Measurements from ENCODE around the gene GLI1.
"Not testable (repeated sequence)": the region's sequence is repeated elsewhere in the genome, so short reads cannot be mapped to it uniquely, and the experiment has no call there.

Gene GLI1

DNA sequence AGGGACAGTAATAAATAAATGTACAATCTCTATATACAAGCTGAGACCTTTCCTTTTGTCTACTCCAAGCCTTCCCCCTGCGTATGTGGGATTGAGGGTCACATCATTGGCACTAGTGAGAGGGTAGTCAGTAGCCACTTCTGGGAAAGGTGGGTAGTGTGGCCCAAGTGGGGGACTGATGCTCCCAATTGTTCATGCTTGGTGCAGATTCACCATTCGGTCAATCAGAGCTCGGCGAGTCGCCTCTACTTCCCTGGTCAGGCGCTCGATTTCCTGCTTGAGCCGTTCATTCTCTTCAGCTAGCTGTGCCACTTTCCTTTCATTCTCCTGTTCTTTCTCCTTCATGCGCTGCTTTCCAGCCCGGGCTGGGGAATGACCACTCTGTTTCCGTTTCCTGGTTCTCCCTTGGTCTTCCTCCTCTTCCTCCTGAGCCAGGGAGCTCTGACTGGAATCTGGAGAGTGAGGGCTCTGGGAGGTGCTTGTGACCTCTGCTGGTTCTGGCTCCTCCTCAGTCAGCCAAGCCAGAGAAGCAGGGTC, 57.1 kb downstream of the GLI1 start:
- no peaks in the 10 kb centered on the region for H3K9me3 ChIP-seq (ENCODE audit: control insufficient read depth, insufficient read depth, low read length)
- no peak overlapping the region for H3K9ac ChIP-seq (ENCODE audit: low read depth, low read length)
- H3K36me3 ChIP-seq (ENCODE audit: insufficient read depth, low read length): peaks cover 63% of the 10 kb centered on the region
- no peaks in the 10 kb centered on the region for H3K4me1 ChIP-seq (ENCODE audit: insufficient read depth, low read length)

DNA sequence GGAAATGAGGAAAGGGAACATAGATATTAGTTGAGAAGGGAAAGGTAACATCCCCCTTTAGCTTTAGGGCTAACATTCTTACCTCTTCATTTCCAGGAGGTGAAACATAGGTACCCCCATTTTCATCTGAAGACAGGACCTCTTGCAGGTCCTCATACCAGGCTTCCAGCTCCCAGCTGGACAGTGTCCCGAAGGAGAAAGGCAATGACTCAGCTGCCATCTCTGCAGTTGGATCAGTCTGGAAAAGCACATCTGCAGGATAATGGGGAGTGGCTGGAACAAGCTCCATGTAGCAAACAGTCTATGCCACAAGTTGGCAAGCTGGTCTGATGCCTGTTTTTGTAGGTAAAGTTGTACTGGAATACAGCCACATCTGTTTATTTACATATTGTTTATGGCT, 57.6 kb downstream of the GLI1 start:
- H3K9me3 ChIP-seq (ENCODE audit: control insufficient read depth, insufficient read depth, low read length): no peaks in the 10 kb centered on the region
- no peaks in the 10 kb centered on the region for H3K4me1 ChIP-seq (ENCODE audit: insufficient read depth, low read length)
- H3K36me3 ChIP-seq (ENCODE audit: insufficient read depth, low read length): peaks cover 58% of the 10 kb centered on the region
- H3K9ac ChIP-seq (ENCODE audit: low read depth, low read length): no peak overlapping the region

- Histone ChIP-seq H3K9ac (ENCODE audit: low read depth, low read length) (0 out of 2 replicates have a peak overlapping the region, but pooled peaks have one; percentile 5), H3K36me3 (ENCODE audit: insufficient read depth, low read length) (peaks cover 53% of the 10 kb centered on the region)
- H3K9me3 ChIP-seq (ENCODE audit: control insufficient read depth, insufficient read depth, low read length); H3K4me1 ChIP-seq (ENCODE audit: insufficient read depth, low read length): not testable (repeated sequence)
These were observed 58.1 kb downstream of the GLI1 start for GRCh38 chr12:57517718-57518117.

DNA sequence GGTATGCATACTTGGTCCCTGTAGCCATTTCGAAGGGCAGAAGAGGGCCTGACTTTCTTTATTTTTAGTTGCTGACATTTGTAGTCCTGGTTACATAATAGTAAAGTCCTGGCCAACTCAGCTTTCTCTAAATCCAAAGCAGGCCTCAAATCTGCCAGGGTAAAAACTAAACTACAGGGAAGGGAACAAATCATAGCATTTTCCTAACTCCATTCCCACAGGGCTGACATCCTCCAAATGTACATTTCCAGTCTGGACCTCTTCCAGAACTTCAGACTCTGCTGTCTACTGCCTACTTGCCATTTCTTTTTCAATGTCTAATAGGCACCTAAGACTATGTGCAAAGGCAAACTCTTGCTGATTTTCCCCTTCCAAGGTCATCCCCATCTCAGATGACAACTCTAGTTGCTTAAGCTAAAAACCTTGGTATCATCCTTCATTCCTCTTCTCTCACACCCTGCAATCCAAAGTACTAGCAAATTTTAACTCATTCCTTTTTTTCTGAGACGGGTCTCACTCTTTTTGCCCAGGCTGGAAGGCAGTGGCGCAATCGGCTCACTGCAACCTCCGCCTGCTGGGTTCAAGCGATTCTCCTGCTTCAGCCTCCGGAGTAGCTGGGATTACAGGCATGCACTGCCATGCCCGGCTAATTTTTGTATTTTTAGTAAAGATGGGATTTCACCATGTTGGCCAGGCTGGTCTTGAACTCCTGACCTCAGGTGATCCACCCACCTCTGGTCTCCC, 58.8 kb downstream of the GLI1 start:
- no peaks in the 10 kb centered on the region for H3K4me1 ChIP-seq (ENCODE audit: insufficient read depth, low read length)
- H3K9ac ChIP-seq (ENCODE audit: low read depth, low read length): 0 out of 2 replicates have a peak overlapping the region, but pooled peaks have one; percentile 5
- no peaks in the 10 kb centered on the region for H3K9me3 ChIP-seq (ENCODE audit: control insufficient read depth, insufficient read depth, low read length)
- H3K36me3 ChIP-seq (ENCODE audit: insufficient read depth, low read length): peaks cover 48% of the 10 kb centered on the region

DNA sequence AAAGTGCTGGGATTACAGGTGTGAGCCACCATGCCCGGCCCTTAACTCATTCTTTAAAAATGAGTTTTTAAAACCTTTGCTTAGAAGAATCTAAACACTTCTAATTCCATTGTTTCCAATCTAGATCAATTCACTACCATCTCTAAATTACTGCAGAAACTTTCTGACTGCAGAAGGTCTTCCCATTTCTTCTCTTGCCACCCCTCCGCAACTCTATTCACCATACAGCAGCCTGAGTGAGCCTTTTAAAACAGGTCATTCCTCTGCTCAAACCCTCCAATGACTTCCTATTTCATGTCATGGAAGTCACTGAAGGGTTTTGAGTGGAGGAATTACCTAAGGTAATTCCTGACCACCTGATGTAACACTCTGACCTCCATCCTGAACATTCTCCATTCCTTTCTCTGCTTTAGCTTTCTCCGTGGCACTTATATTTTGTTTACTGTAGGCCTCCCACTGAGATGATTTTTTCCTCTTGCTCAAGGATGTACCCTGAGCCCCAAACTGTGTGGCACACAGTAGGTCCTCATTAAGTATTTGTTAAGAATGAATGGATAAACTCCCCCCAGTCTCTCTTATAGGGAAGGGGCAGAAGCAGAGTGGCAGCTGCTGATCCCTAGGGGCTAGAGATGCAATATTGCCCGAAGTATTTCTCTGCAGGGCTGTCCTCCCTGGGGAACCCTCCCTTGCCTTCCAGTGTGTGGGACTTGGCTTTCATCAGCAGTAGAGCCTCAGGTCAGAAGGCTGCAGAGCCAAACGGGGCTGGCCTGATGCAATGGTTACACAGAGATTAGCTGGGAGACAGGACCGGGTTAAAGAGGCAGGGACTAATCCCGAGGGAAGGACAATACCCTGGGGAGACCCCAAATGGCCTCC, 59.6 kb downstream of the GLI1 start:
- Histone ChIP-seq H3K4me1 (ENCODE audit: insufficient read depth, low read length) (no peaks in the 10 kb centered on the region; the same call in 1 of the 2 replicates), H3K36me3 (ENCODE audit: insufficient read depth, low read length) (peaks cover 43% of the 10 kb centered on the region), H3K9me3 (ENCODE audit: control insufficient read depth, insufficient read depth, low read length) (no peaks in the 10 kb centered on the region), H3K9ac (ENCODE audit: low read depth, low read length) (peak overlapping the region; percentile 98)

- peaks cover 39% of the 10 kb centered on the region for H3K36me3 ChIP-seq (ENCODE audit: insufficient read depth, low read length)
- H3K9me3 ChIP-seq (ENCODE audit: control insufficient read depth, insufficient read depth, low read length): no peaks in the 10 kb centered on the region
- peak overlapping the region; percentile 98 for H3K9ac ChIP-seq (ENCODE audit: low read depth, low read length)
- H3K4me1 ChIP-seq (ENCODE audit: insufficient read depth, low read length): no peaks in the 10 kb centered on the region; the same call in 1 of the 2 replicates
These were observed 60.1 kb downstream of the GLI1 start for GRCh38 chr12:57519796-57520052.

GRCh38 chr12:57520053-57520818, 60.7 kb downstream of the GLI1 start, which contains the start of gene DDIT3:
Gene DDIT3 (minus strand): TSS chr12:57520514. CDS start chr12:57517406, 3,108 bp downstream.
- no peaks in the 10 kb centered on the region; the same call in 1 of the 2 replicates for H3K4me1 ChIP-seq (ENCODE audit: insufficient read depth, low read length)
- H3K36me3 ChIP-seq (ENCODE audit: insufficient read depth, low read length): peaks cover 36% of the 10 kb centered on the region
- H3K9ac ChIP-seq (ENCODE audit: low read depth, low read length): peak within 1 kb of the TSS; percentile 98
- no peaks in the 10 kb centered on the region for H3K9me3 ChIP-seq (ENCODE audit: control insufficient read depth, insufficient read depth, low read length)

GRCh38 chr12:57521525-57522010, 62.0 kb downstream of the GLI1 start:
- Histone ChIP-seq H3K4me1 (ENCODE audit: insufficient read depth, low read length) (no peaks in the 10 kb centered on the region; the same call in 1 of the 2 replicates), H3K9me3 (ENCODE audit: control insufficient read depth, insufficient read depth, low read length) (no peaks in the 10 kb centered on the region), H3K9ac (ENCODE audit: low read depth, low read length) (peak overlapping the region; percentile 80; the same call in 1 of the 2 replicates), H3K36me3 (ENCODE audit: insufficient read depth, low read length) (peaks cover 22% of the 10 kb centered on the region)

All from ES-I3 (cell line).